HG03025 (cell line): Measurements from ENCODE around the gene TBP.
"Not testable (repeated sequence)": the region's sequence is repeated elsewhere in the genome, so short reads cannot be mapped to it uniquely, and the experiment has no call there.

Experiments used
- ATAC-seq: cut with Tn5 transposase; IDR thresholded peaks from one replicate; pipeline ENCODE4 v1.9.1; 2021; ENCODE audit warnings: mild to moderate bottlenecking, moderate library complexity; ENCODE audit not compliant: unreplicated experiment, low FRiP score

The TBP gene

DNA sequence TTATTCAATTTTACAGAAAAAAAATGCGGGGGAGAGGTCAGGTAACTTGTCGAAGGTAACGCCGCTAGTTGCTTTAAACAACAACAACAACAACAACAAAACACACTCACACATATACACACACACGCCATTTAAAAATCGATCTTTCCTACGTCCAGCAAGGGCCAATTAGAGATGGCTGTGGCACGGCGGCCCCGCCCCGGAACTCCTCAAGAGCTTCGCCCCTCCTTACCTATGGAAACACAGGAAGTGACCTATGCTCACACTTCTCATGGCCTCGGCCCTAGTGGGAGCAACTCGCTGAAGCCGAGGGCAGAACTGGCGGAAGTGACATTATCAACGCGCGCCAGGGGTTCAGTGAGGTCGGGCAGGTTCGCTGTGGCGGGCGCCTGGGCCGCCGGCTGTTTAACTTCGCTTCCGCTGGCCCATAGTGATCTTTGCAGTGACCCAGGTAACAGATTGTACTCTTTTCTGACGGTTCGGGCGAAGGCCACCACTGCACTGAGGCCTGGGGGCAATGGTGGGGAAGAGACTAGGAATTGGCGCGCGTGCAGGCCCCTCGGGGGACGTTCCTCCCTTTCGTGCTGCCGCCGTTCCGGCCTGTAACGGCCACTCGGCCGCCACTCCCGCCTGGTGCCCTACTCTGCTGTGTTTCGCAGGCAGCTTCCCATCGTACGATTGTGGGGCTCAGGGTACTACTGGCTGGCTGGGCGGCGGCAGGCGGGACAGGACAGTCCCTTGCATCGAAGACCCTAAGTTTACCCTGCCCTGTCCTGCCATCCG lies at the start of gene TBP:
TBP (plus strand) TSS at position 357 of the 783 bp plus-strand sequence. CDS start 2,661 bp downstream, outside the sequence.
- peak; percentile 98 for ATAC-seq

DNA sequence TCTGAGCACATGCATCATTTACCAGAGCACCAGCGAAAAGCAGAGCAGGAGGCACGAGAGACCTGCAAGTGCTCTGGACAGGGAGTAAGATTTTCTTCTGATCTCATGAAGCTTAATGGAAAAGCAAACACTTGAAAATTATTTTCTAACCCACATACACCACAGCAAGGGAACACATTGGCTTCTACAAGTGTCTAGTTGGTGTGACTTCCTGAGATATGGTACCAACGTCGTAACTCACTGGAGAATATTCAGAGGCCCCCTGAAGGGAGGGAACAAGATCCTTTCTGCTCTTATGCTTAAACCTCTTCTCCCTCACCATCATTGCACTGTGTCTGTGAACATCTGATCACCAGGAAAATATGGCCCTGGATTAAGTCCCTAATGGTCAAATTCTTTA lies 49.7 kb upstream of the TBP start:
- ATAC-seq = no peak

DNA sequence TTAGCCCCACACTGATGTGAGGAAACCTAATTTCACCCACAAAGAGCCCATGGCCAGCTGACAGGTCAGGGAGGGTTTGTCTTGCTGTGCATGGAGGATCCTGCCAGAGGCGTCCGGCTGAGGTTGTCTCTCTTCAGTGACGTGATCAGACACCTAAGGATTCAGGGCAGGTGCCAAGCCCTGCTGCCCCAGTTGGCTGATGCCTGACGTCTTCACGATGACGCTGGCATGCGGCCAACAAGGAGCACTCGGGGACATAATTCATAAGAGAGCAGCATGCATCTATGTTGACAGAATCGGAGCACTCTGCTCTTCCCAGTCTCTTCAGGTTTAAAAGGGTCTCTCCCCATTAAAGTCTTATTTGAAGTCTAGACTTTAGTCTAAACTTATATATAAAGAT lies 48.9 kb upstream of the TBP start:
- no peak for ATAC-seq

DNA sequence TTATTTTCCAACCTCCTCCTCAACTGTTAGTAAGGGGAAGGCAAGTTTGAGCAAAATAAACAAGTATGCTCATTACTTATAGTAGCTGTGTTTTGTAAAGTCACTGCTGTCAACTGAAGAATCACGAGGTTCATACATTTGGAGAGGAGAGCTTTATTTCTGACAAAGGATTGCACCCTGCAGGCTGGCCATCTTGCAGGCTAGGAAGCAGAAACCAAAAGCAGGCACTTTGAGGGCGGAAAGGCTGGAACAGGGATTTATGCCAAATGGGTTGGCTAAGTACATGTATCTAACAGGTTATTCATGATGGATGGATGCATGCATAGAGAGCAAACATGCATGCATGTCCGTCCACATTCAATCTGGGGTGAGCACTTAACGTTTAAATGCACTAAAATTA lies 47.7 kb upstream of the TBP start:
- ATAC-seq = no peak

DNA sequence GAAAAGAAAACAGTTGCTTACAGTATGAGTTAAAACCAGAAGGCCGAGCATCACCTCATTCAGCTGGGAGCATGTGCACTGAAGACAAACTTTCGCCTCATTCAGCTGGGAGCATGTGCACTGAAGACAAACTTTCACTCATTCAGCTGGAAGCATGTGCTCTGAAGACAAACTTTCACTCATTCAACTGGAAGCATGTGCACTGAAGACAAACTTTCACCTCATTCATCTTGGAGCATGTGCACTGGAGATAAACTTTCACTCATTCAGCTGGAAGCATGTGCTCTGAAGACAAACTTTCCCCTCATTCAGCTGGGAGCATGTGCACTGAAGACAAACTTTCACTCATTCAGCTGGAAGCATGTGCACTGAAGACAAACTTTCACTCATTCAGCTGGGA lies 46.4 kb upstream of the TBP start:
- ATAC-seq = not testable (repeated sequence)

DNA sequence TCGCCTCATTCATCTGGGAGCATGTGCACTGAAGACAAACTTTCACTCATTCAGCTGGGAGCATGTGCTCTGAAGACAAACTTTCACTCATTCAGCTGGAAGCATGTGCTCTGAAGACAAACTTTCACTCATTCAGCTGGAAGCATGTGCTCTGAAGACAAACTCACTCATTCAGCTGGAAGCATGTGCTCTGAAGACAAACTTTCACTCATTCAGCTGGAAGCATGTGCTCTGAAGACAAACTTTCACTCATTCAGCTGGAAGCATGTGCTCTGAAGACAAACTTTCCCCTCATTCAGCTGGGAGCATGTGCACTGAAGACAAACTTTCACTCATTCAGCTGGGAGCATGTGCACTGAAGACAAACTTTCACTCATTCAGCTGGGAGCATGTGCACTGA lies 45.9 kb upstream of the TBP start:
- ATAC-seq = not testable (repeated sequence)

DNA sequence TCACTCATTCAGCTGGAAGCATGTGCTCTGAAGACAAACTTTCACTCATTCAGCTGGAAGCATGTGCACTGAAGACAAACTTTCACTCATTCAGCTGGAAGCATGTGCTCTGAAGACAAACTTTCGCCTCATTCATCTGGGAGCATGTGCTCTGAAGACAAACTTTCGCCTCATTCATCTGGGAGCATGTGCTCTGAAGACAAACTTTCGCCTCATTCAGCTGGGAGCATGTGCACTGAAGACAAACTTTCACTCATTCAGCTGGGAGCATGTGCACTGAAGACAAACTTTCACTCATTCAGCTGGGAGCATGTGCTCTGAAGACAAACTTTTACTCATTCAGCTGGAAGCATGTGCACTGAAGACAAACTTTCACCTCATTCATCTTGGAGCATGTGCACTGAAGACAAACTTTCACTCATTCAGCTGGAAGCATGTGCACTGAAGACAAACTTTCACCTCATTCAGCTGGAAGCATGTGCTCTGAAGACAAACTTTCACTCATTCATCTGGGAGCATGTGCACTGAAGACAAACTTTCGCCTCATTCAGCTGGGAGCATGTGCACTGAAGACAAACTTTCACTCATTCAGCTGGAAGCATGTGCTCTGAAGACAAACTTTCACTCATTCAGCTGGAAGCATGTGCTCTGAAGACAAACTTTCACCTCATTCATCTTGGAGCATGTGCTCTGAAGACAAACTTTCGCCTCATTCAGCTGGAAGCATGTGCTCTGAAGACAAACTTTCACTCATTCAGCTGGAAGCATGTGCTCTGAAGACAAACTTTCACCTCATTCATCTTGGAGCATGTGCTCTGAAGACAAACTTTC lies 45.1 kb upstream of the TBP start:
- ATAC-seq = not testable (repeated sequence)

DNA sequence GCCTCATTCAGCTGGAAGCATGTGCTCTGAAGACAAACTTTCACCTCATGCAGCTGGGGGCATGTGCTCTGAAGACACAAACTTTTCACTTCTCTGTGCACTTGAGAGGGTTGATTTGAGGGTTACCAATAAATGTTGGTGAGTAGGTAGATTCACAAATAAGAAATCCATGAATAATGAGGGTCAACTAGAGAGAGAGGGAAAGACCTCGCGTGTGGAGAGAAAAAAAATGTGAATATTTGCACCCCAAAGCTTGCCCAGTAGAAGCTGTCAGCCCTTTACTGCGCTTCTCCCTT lies 44.5 kb upstream of the TBP start:
- no peak for ATAC-seq

DNA sequence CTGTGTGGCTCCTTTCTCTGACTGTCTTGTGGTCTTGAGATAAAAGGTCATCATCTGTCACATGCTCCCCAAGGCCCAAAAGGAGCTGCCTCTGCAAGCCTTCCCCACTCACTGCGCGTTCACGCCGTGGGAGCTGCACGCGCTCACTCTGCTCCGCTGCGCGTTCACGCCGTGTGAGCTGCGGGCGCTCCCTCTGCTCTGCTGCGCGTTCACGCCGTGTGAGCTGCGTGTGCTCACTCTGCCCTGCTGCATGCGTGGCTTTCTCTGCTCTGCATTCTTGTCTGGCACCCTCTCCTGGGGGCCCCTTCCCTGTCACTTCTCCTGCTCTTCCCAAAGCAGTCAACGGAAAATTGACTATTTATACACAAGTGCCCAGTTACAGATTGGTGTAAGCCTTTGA lies 43.5 kb upstream of the TBP start:
- ATAC-seq = no peak

DNA sequence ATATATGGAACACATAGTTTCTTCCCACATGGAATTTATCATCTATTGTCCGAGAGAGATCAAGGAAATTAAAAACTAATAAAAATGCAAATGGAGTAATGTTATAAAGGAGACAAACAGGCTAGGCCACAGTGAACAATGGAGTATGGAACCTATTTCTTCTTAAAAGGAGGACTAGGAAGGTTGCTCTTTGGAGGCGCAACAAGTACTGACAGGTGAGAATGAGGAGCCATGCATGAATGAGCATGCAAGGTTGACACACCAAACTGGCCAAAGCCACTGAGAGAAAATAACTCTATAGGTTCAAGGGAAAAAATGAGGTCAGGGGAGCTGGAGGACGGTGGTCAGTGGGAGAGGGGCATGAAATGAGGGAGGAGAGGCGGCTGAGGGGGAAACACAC lies 41.9 kb upstream of the TBP start:
- ATAC-seq = no peak

DNA sequence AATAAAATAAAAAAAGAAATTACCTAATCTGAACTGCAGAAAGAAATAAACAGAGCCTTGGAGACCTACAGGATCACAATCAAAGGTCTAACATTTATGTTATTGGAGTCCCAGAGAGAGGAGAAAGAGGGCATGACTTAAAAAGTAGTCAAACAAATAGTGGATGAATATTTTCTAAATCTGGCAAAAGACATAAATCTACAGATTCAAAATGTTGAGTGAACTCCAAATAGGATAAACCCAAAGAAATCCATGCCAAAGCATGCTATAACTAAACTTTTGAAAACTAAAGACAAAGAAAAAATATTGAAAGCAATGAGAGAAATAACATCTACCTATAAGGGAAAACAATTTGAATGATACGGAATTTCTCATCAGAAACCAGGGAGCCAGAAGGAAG lies 39.3 kb upstream of the TBP start:
- ATAC-seq = no peak

DNA sequence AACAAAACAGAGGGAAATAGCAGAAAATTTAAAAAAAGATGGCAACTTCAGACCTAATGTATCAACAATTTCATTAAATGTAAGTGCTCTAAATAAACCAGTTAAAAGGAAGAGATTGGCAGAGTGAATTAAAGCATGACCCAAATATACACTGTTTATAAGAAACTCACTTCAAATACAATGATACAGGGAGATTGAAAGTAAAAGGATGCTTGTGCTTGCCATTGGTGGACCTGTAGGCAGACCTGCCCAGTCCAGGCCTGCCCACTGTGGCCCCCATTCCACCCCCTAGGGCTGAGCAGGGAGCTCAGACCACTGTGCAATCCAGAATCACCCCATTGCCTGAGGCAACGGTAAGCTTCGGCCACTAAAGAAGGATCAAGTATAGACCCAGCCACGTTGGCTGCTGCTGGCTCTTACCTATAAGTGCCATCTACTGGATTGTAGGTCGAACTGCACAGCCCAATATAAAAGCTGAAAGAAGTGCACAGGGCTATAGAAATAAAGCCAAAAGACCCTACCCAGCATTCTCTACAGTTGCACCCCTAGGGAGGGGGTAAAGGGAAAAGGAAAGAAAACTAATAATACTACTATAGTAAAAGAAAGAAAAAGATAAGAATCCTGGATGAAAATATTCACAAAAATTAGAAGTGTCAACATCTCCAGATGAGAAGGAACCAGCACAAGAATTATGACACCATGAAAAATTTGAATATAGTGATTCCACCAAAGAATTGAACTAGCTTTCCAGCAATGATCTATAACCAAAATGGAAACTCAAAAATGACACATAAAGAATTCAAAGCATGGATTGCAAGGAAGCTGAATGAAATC lies 37.2 kb upstream of the TBP start:
- ATAC-seq = peak; percentile 63

DNA sequence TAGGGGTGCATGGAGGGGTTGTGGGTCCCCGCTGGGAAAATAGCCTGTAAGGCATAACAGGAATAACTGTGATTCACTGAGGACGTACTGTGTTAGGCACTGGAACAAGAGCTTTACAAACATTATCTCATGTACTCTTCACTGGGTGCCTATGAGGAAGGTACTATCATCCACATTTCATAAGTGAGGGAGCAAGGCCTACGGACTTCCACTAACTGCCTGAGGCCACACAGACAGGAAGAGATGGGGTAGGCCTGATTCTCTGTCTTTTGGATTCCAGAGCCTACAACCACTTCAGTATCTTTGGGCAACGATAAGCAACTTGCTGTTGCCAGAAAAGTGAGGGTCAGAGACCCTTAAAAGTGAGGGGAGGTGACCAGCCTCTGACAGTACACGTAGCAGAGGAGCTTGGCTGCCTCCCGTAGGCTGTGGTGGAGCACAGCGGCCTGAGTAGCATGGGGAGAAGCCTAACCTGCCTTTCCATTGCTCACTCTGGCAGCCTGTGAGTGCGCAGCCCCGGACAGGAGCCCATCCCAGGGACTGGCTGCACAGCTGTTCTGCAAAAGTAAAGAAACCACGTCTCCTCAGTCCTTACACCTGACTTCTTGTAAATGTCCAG lies 31.5 kb upstream of the TBP start:
- no peak for ATAC-seq

DNA sequence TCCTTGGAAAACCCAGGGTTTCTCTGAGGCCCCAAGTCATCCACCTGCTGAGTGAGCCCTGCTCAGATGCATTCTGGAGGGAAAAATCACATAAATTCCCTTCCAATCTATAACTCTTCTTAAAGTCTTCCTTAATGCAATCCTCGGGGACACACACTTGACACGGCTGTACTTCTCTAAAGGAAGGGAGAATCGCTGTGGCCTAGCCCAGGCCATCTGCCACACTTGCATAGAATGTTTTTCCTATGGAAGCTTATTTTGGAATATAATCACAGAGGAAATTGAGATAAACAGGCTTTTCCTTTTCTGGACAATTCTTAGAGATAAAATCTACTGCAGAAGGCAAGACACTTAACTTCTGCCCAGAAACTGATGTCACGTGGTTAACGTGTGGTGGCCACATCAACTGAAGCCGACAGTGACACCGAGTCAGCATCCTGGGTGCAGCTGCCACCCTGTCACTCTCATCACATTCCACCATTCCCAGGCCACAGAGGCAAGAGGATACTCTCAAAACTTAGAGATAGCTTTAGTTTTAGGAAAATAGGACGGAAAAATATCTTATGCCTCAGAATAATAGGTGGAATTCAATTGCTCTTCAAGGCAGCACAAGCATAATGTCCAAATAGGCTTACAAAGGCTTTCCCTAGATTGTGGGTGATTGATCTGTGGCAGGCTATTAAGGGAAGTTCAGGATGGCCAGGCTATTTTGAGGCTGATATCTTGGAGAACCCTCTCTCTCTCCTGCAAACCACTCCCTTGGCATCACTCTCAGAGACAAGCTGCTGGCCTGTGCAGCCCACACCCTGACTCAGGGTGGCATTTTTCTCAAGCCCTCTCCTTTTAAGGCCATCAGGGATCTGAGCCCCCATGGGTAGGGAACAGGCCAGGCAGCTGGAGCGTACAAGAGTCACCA lies 30.7 kb upstream of the TBP start:
- no peak for ATAC-seq

DNA sequence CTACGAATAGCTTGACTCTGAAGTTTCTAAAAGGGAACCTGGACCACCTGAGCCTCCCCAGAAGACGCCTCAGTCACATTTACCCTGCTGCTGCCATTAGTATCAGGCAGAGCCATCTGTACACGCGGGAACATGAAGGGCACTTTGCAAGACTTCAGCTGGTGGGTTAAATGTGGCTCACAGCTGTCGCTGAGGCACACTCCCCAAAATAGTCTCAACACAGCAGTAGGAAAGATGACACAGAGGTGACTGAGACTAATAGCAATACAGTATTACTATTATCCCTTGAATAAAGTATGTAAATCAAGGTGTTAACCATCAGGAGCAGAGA lies 30.0 kb upstream of the TBP start:
- ATAC-seq = no peak

DNA sequence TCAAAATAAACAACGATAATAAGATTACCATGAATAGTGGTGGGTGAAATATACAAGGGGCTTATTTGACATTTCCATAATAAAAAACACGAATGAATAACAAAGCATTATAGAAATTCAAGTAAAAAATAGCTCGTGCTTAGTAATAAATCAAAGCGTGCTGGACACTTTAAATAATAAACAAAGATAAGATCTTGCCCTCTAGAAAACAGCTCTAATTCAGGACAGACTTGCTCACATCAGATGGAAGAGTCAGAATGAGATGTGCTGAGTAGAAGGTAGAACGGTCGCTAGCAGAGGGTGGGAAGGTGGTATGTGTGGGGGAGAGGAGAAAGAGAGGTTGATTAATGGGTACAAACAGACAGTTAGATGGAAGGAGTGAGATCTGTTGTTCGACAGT lies 28.4 kb upstream of the TBP start:
- ATAC-seq = no peak

DNA sequence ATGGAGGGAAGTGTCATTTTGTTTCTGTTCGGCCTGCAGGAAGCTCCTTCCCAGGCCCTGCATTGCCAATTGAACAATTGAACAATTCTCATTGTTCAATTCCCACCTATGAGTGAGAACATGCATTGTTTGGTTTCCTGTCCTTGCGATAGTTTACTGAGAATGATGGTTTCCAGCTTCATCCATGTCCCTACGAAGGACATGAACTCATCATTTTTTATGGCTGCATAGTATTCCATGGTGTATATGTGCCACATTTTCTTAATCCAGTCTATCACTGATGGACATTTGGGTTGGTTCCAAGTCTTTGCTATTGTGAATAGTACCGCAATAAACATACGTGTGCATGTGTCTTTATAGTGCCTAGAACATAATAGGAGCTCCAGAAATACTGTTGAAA lies 26.2 kb upstream of the TBP start:
- not testable (repeated sequence) for ATAC-seq

DNA sequence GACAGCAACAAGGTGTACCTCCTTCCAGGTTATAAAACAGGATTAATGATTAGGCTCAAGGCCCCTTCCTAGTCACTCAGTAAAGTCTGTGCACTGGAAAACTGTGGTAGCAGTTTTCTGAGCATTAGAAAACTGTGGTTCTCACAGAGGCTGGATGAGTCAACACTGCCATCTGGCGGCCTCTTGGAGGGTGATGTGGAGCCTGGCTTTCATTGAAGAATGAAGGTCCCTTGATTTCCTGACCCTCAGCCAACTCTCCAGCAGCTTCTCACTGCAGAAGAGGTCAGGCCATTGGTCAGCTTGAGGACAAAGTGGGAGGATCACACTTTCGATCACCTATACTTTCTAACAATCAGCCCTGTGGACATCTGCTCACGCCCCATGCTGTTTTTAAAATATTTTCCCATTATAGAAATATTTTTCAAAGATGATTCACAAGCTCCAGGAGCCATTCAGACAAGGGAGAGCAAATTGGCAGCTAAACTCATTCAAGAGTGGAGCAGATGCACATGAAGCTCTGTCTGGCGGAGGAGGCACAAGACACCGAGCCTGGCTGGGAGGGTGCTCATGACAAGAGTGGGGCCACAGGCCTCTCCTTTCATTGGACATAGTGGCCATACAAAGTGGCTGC lies 24.2 kb upstream of the TBP start:
- peak; percentile 72 for ATAC-seq

DNA sequence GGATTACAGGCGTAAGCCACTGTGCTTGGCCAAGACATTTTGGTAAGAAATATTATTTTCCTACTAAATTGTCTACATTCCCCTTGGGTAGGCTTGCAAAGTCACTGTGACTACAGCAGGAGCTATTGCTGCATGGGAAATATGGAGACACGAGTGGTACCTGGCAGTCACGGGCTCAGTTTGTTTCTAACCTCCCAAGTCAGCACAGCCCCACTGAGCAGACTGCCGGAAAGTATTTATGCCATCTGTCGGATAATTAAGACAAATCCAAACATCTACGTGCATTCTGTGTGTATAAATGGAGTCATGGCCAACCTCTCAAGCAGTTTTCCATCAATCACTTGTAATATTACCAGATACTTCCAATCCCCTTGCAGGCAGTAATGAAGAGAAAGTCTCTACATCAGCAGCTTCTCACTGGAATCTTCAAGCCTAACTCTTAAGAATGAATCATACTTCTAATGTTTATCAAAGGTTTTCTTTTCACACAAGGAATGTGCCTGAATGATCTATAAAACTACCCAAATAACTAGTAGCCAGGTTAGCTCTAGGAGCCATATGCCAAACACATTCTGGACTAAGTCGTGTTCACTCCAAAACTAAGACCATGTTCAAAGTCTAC lies 21.2 kb upstream of the TBP start:
- ATAC-seq = no peak
